ENCODE measurements around the gene SYNCRIP. TPM values are rescaled to one million over a fixed set of nuclear protein-coding genes. Genes with fewer than 3 reads are reported as not detected.

SYNCRIP gene
- total and polyA plus RNA-seq, 4 donors = 27.8 to 41.7 (median 30.4) TPM

- Histone ChIP-seq H3K4me1 (ENCODE audit: control insufficient read depth in 4 of 4, insufficient read depth in 4 of 4, low read length in 3 of 4) (peaks cover 12 to 45% (median 25%) of the 10 kb centered on the region in 4 donors), H3K36me3 (ENCODE audit: control insufficient read depth in 4 of 4, insufficient read depth in 3 of 4, low read depth in 1 of 4, low read length in 3 of 4) (no peaks in the 10 kb centered on the region), H3K9ac (ENCODE audit: low read depth in 1 of 2, low read length in 2 of 2) (no peak overlapping the region), H3K4me3 (ENCODE audit: low read depth in 1 of 3, low read length in 3 of 3) (no peak overlapping the region), H3K27ac (ENCODE audit: low read depth in 1 of 2, low read length in 2 of 2) (no peak overlapping the region), H3K9me3 (ENCODE audit: control insufficient read depth in 4 of 4, low read length in 3 of 4) (no peaks in the 10 kb centered on the region), H3K27me3 (ENCODE audit: control insufficient read depth in 4 of 4, insufficient read depth in 4 of 4, low read length in 3 of 4) (no peaks in the 10 kb centered on the region)
- WGBS = 89% methylated on average over 1 of the region's 1 CpG
- no peak for DNase-seq (ENCODE audit: low spot score)
- TF ChIP-seq YY1 (IDR thresholded peaks at IDR 0.05) = no peak
- TF ChIP-seq REST (IDR thresholded peaks at IDR 0.05) = no peak
- no peak for TF ChIP-seq EGR1 (IDR thresholded peaks at IDR 0.05; ENCODE audit: low read depth in 2 of 2)
- TF ChIP-seq RXRA (IDR thresholded peaks at IDR 0.05) = no peak
Measured at GRCh38 chr6:85580878-85581267, 61.8 kb downstream of the SYNCRIP start.

GRCh38 chr6:85580118-85580877 is 62.4 kb downstream of the SYNCRIP start:
- DNase-seq (ENCODE audit: low spot score) = no peak
- peak overlapping the region; percentile 42 to 69 for H3K27ac ChIP-seq (ENCODE audit: low read depth in 1 of 2, low read length in 2 of 2)
- no peak for TF ChIP-seq NR2F2 (IDR thresholded peaks at IDR 0.05)
- TF ChIP-seq JUND (IDR thresholded peaks at IDR 0.05) = no peak
- TF ChIP-seq MAX (IDR thresholded peaks at IDR 0.05) = no peak
- no peak for TF ChIP-seq GABPA (IDR thresholded peaks at IDR 0.05 in 1 of 2, conservative IDR thresholded peaks at IDR 0.05 in 1 of 2)
- TF ChIP-seq CTCF (IDR thresholded peaks at IDR 0.05; ENCODE audit: low read depth, low read length, missing input control) = no peak
- TF ChIP-seq HNF4G (IDR thresholded peaks at IDR 0.05) = no peak
- no peak for TF ChIP-seq EGR1 (IDR thresholded peaks at IDR 0.05; ENCODE audit: low read depth in 2 of 2)
- peak; percentile 88 for TF ChIP-seq FOXA2 (IDR thresholded peaks at IDR 0.05)
- peak; percentile 60 for TF ChIP-seq FOXA1 (IDR thresholded peaks at IDR 0.05)
- peak in 1 of 2 donors; percentile 26 for TF ChIP-seq HNF4A (conservative IDR thresholded peaks at IDR 0.05)
- no peak for TF ChIP-seq ZBTB33 (IDR thresholded peaks at IDR 0.05)
- no peak for TF ChIP-seq RAD21 (IDR thresholded peaks at IDR 0.05)
- no peak for TF ChIP-seq ATF3 (IDR thresholded peaks at IDR 0.05)
- no peak for TF ChIP-seq YY1 (IDR thresholded peaks at IDR 0.05)
- no peak for TF ChIP-seq REST (IDR thresholded peaks at IDR 0.05)
- TF ChIP-seq SP1 (IDR thresholded peaks at IDR 0.05) = no peak
- no peak for TF ChIP-seq TAF1 (conservative IDR thresholded peaks at IDR 0.05)
- no peak for TF ChIP-seq RXRA (IDR thresholded peaks at IDR 0.05)
- H3K27me3 ChIP-seq (ENCODE audit: control insufficient read depth in 4 of 4, insufficient read depth in 4 of 4, low read length in 3 of 4) = no peaks in the 10 kb centered on the region
- no peaks in the 10 kb centered on the region for H3K9me3 ChIP-seq (ENCODE audit: control insufficient read depth in 4 of 4, low read length in 3 of 4)
- peaks cover 12 to 50% (median 26%) of the 10 kb centered on the region in 4 donors for H3K4me1 ChIP-seq (ENCODE audit: control insufficient read depth in 4 of 4, insufficient read depth in 4 of 4, low read length in 3 of 4)
- no peaks in the 10 kb centered on the region for H3K36me3 ChIP-seq (ENCODE audit: control insufficient read depth in 4 of 4, insufficient read depth in 3 of 4, low read depth in 1 of 4, low read length in 3 of 4)
- no peak overlapping the region for H3K4me3 ChIP-seq (ENCODE audit: low read depth in 1 of 3, low read length in 3 of 3)
- no peak overlapping the region for H3K9ac ChIP-seq (ENCODE audit: low read depth in 1 of 2, low read length in 2 of 2)
- WGBS = 84% methylated on average over 5 of the region's 5 CpGs

All from liver (tissue), 9 donors.